Panc1 (cell line): ENCODE measurements around the gene MTURN. TPM values are rescaled to one million over a fixed set of nuclear protein-coding genes. Genes with fewer than 3 reads are reported as not detected.

ENCODE experiments used
- ATAC-seq: fragments of 200-7000 bp; cut with Tn5 transposase; 2 replicates; pipeline ENCODE4 v1.9.1; 2020; ENCODE audit warnings: mild to moderate bottlenecking, moderate library complexity
- BruUV-seq: library from RNA; stranded (reverse); fragments of 400-500 nt; replicated peaks from 2 replicates; lab custom pipeline; 2021; lab: Mats Ljungman, UMichigan
- CTCF ChIA-PET: fragments of 300-600 bp; sonication (Branson Sonifier 250); formaldehyde crosslinking; loops from one replicate; lab custom pipeline; 2022; ENCODE audit warnings: antibody characterized with exemption; lab: Charles Lee
- POLR2A ChIA-PET: fragments of 300-600 bp; sonication (Branson Sonifier 250); formaldehyde crosslinking; loops from one replicate; lab custom pipeline; 2022; ENCODE audit warnings: antibody characterized with exemption; lab: Charles Lee
- DNase-seq: peaks from one replicate; pipeline ENCODE4 v3.0.0-alpha.2; 2010; ENCODE audit warnings: low read depth, low spot score
- H3K27ac ChIP-seq: 2 replicates; pipeline ENCODE4 v1.5.1; 2011; ENCODE audit warnings: mild to moderate bottlenecking, low read length, inconsistent platforms
- H3K27me3 ChIP-seq: fragments of 200-500 bp; sonication (Bioruptor generic); 2 replicates; pipeline ENCODE4 v1.6.0; 2014; ENCODE audit warnings: low read length, inconsistent platforms; ENCODE audit not compliant: control insufficient read depth, insufficient read depth
- H3K36me3 ChIP-seq: fragments of 200-500 bp; sonication (Bioruptor generic); 2 replicates; pipeline ENCODE4 v1.5.1; 2014; ENCODE audit warnings: inconsistent platforms, mild to moderate bottlenecking, low read length, moderate library complexity; ENCODE audit not compliant: control insufficient read depth, insufficient read depth
- H3K4me1 ChIP-seq: 2 replicates; pipeline ENCODE4 v1.5.1; 2011; ENCODE audit warnings: inconsistent platforms, mild to moderate bottlenecking, low read length, moderate library complexity; ENCODE audit not compliant: control insufficient read depth, insufficient read depth
- H3K4me3 ChIP-seq, 2 experiments: 2 replicates each; pipeline ENCODE4 v1.5.1; 2011 to 2012; ENCODE audit warnings: low read depth in 2 of 2, low read length in 2 of 2, mild to moderate bottlenecking in 2 of 2, inconsistent platforms in 1 of 2, moderate library complexity in 1 of 2
- H3K9me3 ChIP-seq: fragments of 200-500 bp; sonication (Bioruptor generic); 2 replicates; pipeline ENCODE4 v1.5.1; 2014; ENCODE audit warnings: low read depth, mild to moderate bottlenecking, inconsistent platforms, low read length, moderate library complexity; ENCODE audit not compliant: control insufficient read depth, insufficient read depth
- POLR2AphosphoS5 ChIP-seq: IDR thresholded peaks from 2 replicates; pipeline ENCODE4 v1.6.1; 2012; ENCODE audit warnings: mild to moderate bottlenecking, low read depth, low read length, moderate library complexity
- REST ChIP-seq, 2 experiments: IDR thresholded peaks; 2 replicates each; pipeline ENCODE4 v1.6.1; 2011 to 2012; ENCODE audit warnings: low read depth in 2 of 2, control low read depth in 1 of 2, low read length in 1 of 2, mild to moderate bottlenecking in 1 of 2, moderate library complexity in 1 of 2; ENCODE audit not compliant: insufficient read depth in 1 of 2
- SIN3A ChIP-seq: IDR thresholded peaks from 2 replicates; pipeline ENCODE4 v1.6.1; 2012; ENCODE audit warnings: low read depth, mild to moderate bottlenecking, low read length, moderate library complexity, borderline replicate concordance; ENCODE audit not compliant: insufficient read depth
- TCF7L2 ChIP-seq: IDR thresholded peaks from 2 replicates; pipeline ENCODE4 v1.6.1; 2011; ENCODE audit warnings: mild to moderate bottlenecking, low read depth, low read length, inconsistent platforms
- in situ Hi-C: cut with HindIII; loops from 2 replicates; pipeline ENCODE4 v1.10.0; 2016; ENCODE audit warnings: low sequenced_read_pairs, low pct_unique_long_range_greater_than_20kb
- intact Hi-C: fragments of 100-400 bp; cut with micrococcal nuclease; formaldehyde crosslinking; loops from one replicate; pipeline ENCODE4 v1.10.0; 2022; ENCODE audit not compliant: unreplicated experiment
- total RNA-seq: library from RNA; stranded (reverse); gene quantifications from one replicate; pipeline ENCODE4 v1.2.1, GENCODE V29; 2021; ENCODE audit not compliant: unreplicated experiment
- TF ChIP-seq, protein P1 (sequence below): fragments of 450-650 bp; IDR thresholded peaks from 2 replicates; pipeline ENCODE4 v1.5.1; 2017; ENCODE audit warnings: mild to moderate bottlenecking

Gene MTURN
- total RNA-seq, 1 experiment from 2014 or later, result 1.2 TPM

- Histone ChIP-seq H3K4me1 (no peaks in the 10 kb centered on the region), H3K27ac (no peak overlapping the region), H3K36me3 (no peaks in the 10 kb centered on the region), H3K27me3 (no peaks in the 10 kb centered on the region), H3K4me3 (no peak overlapping the region), H3K9me3 (no peaks in the 10 kb centered on the region)
- in situ Hi-C loops, result no loop called here
- ATAC-seq (no peak), DNase-seq (no peak)
- intact Hi-C loops, result no loop called here
- TF ChIP-seq, protein P1, sequence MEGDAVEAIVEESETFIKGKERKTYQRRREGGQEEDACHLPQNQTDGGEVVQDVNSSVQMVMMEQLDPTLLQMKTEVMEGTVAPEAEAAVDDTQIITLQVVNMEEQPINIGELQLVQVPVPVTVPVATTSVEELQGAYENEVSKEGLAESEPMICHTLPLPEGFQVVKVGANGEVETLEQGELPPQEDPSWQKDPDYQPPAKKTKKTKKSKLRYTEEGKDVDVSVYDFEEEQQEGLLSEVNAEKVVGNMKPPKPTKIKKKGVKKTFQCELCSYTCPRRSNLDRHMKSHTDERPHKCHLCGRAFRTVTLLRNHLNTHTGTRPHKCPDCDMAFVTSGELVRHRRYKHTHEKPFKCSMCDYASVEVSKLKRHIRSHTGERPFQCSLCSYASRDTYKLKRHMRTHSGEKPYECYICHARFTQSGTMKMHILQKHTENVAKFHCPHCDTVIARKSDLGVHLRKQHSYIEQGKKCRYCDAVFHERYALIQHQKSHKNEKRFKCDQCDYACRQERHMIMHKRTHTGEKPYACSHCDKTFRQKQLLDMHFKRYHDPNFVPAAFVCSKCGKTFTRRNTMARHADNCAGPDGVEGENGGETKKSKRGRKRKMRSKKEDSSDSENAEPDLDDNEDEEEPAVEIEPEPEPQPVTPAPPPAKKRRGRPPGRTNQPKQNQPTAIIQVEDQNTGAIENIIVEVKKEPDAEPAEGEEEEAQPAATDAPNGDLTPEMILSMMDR, result no peak
- TF ChIP-seq SIN3A, result no peak
- no peak for TF ChIP-seq POLR2AphosphoS5
- no peak for TF ChIP-seq REST (IDR thresholded peaks at IDR 0.05; ENCODE audit: insufficient read depth in 1 of 2, low read depth in 2 of 2, low read length in 1 of 2)
- ChIA-PET CTCF (no interaction called here), POLR2A (no interaction called here)
- BruUV-seq, result no TSS peak
Measured at GRCh38 chr7:30175180-30175579, 40.4 kb downstream of the MTURN start.

DNA sequence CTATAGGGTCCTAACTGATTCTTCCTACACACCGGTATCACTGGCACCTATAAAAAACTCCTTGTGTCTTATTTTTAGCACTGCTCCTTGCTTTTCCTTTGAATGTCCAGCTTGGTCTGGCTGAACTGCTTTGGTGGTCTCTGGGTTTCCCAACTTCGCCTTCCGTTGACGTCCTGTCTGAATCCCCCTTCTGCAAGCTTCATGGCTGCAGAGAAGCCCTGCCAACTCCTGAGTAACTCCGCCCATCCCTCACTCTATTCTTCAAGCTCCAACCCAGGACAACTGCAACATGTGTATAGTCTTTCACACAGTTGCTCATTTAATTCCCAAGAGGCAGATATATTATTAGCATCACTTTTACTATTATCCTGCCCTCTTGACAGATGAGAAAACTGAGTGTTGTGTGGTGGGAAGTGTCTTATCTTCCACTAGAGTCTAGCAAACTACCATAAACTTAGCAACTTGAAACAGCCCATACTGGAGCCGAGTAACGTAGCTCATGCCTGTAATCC is 40.9 kb downstream of the MTURN start:
- ChIA-PET POLR2A (no interaction called here), CTCF (no interaction called here)
- Histone ChIP-seq H3K36me3 (no peaks in the 10 kb centered on the region), H3K27ac (no peak overlapping the region), H3K9me3 (no peaks in the 10 kb centered on the region), H3K27me3 (no peaks in the 10 kb centered on the region), H3K4me1 (no peaks in the 10 kb centered on the region), H3K4me3 (no peak overlapping the region)
- no TSS peak for BruUV-seq
- in situ Hi-C loops (no loop called here), intact Hi-C loops (no loop called here)
- ATAC-seq, result no peak
- DNase-seq, result no peak
- TF ChIP-seq POLR2AphosphoS5 (no peak), REST (IDR thresholded peaks at IDR 0.05; ENCODE audit: insufficient read depth in 1 of 2, low read depth in 2 of 2, low read length in 1 of 2) (no peak), TCF7L2 (no peak), SIN3A (no peak)
- TF ChIP-seq, protein P1, result no peak
